Keratinocyte (primary cell): ENCODE measurements around the gene RNF150.

Experiments
- EZH2 ChIP-seq: IDR thresholded peaks from one replicate; pipeline ENCODE4 v1.6.1; 2012; ENCODE audit warnings: inconsistent platforms, mild to moderate bottlenecking, low read length, moderate library complexity
- TF ChIP-seq, protein P1 (sequence below), 3 experiments: IDR thresholded peaks in 1 of 3; conservative IDR thresholded peaks in 1 of 3; optimal IDR thresholded peaks in 1 of 3; 2 replicates in 2 of 3; 3 replicates in 1 of 3; pipeline versions ENCODE3 to v1.5.1; 2011; ENCODE audit warnings: low read length in 3 of 3, mild to moderate bottlenecking in 3 of 3, moderate library complexity in 2 of 3, control low read depth in 1 of 3, inconsistent platforms in 1 of 3; ENCODE audit not compliant: insufficient read depth in 2 of 3; ENCODE audit errors: extremely low read depth in 1 of 3

DNA sequence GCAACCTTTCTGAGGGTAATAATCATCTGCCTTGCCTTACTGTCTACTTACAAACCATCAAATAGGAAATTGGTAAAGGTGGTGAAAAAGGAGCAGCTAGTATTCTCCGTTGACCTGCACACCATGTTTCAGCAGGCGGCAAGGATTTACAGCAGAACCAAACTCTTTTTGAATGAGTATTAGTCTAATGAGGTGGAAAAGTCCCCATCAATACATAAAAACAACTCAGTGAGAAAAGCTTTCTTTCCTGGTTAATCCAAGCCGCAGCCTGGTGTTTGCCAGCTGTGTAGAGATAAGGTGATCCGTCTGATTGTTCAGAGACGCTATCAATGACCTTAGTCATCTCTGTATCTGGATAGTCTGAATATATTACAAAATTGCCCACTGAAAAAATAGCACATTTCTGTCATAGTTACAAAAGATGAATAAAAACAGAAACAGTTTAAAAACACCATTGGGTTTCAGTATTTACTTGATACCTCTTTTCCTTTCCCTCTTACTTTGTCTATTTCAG, 266.7 kb downstream of the RNF150 start:
- TF ChIP-seq, protein P1, sequence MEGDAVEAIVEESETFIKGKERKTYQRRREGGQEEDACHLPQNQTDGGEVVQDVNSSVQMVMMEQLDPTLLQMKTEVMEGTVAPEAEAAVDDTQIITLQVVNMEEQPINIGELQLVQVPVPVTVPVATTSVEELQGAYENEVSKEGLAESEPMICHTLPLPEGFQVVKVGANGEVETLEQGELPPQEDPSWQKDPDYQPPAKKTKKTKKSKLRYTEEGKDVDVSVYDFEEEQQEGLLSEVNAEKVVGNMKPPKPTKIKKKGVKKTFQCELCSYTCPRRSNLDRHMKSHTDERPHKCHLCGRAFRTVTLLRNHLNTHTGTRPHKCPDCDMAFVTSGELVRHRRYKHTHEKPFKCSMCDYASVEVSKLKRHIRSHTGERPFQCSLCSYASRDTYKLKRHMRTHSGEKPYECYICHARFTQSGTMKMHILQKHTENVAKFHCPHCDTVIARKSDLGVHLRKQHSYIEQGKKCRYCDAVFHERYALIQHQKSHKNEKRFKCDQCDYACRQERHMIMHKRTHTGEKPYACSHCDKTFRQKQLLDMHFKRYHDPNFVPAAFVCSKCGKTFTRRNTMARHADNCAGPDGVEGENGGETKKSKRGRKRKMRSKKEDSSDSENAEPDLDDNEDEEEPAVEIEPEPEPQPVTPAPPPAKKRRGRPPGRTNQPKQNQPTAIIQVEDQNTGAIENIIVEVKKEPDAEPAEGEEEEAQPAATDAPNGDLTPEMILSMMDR (optimal IDR thresholded peaks at IDR 0.05 in 1 of 3, IDR thresholded peaks at IDR 0.05 in 1 of 3, conservative IDR thresholded peaks at IDR 0.05 in 1 of 3; ENCODE audit: extremely low read depth in 1 of 3, insufficient read depth in 2 of 3, low read length in 3 of 3) = no peak
- TF ChIP-seq EZH2 = no peak
